Mesendoderm (in vitro differentiated cells): Measurements from ENCODE around the gene UGT1A9.
A peak's percentile ranks its signal among the peaks of the same experiment; 100 is the strongest.
"Not testable (repeated sequence)": the region's sequence is repeated elsewhere in the genome, so short reads cannot be mapped to it uniquely, and the experiment has no call there.

ENCODE experiments used
- DNase-seq: peaks from one replicate; pipeline ENCODE4 v3.0.0; 2013
- H2AK5ac ChIP-seq: 2 replicates; pipeline ENCODE4 v1.6.1; 2013; ENCODE audit warnings: low read length, inconsistent platforms
- H2BK120ac ChIP-seq: 2 replicates; pipeline ENCODE4 v1.6.1; 2013; ENCODE audit warnings: low read depth, mild to moderate bottlenecking, low read length, moderate library complexity, mixed read lengths
- H2BK15ac ChIP-seq: replicated peaks from 2 replicates; pipeline ENCODE4 v1.6.1; 2013; ENCODE audit warnings: low read depth, mild to moderate bottlenecking, moderate library complexity
- H2BK5ac ChIP-seq: 2 replicates; pipeline ENCODE4 v1.6.1; 2013; ENCODE audit warnings: low read length, inconsistent platforms
- H3K18ac ChIP-seq: 2 replicates; pipeline ENCODE4 v1.6.1; 2013; ENCODE audit warnings: mild to moderate bottlenecking, low read length, mixed read lengths
- H3K23ac ChIP-seq: one replicate; pipeline ENCODE4 v1.6.1; 2013; ENCODE audit warnings: low read length
- H3K27ac ChIP-seq: 2 replicates; pipeline ENCODE4 v1.5.1; 2013; ENCODE audit warnings: low read depth, mild to moderate bottlenecking, inconsistent platforms, low read length, moderate library complexity
- H3K27me3 ChIP-seq: 2 replicates; pipeline ENCODE4 v1.6.1; 2013; ENCODE audit warnings: low read length, control low read depth, mild to moderate bottlenecking, inconsistent platforms; ENCODE audit not compliant: insufficient read depth, poor library complexity
- H3K36me3 ChIP-seq: 2 replicates; pipeline ENCODE4 v1.6.1; 2013; ENCODE audit warnings: low read length, inconsistent platforms; ENCODE audit not compliant: control insufficient read depth, insufficient read depth
- H3K4ac ChIP-seq: one replicate; pipeline ENCODE4 v1.6.1; 2013; ENCODE audit warnings: low read depth, mild to moderate bottlenecking, low read length, moderate library complexity
- H3K4me1 ChIP-seq: 2 replicates; pipeline ENCODE4 v1.6.1; 2013; ENCODE audit warnings: low read depth, low read length, inconsistent platforms; ENCODE audit not compliant: control insufficient read depth
- H3K4me2 ChIP-seq: 2 replicates; pipeline ENCODE4 v1.6.1; 2013; ENCODE audit warnings: low read length
- H3K4me3 ChIP-seq: 2 replicates; pipeline ENCODE4 v1.5.1; 2013; ENCODE audit warnings: mild to moderate bottlenecking, low read length
- H3K56ac ChIP-seq: one replicate; pipeline ENCODE4 v1.6.1; 2013; ENCODE audit warnings: low read length
- H3K79me1 ChIP-seq: 2 replicates; pipeline ENCODE4 v1.6.1; 2013; ENCODE audit warnings: low read length, inconsistent platforms
- H3K79me2 ChIP-seq: 2 replicates; pipeline ENCODE4 v1.6.1; 2013; ENCODE audit warnings: mild to moderate bottlenecking, low read length; ENCODE audit not compliant: control insufficient read depth, insufficient read depth
- H3K9ac ChIP-seq: 2 replicates; pipeline ENCODE4 v1.6.1; 2013; ENCODE audit warnings: low read length, inconsistent platforms
- H4K5ac ChIP-seq: one replicate; pipeline ENCODE4 v1.6.1; 2013; ENCODE audit warnings: low read length
- H4K8ac ChIP-seq: one replicate; pipeline ENCODE4 v1.6.1; 2013; ENCODE audit warnings: low read depth, mild to moderate bottlenecking, control low read depth, low read length, moderate library complexity
- WGBS: extraction: QIAGEN DNeasy Blood & Tissue Kit; methylation state at CpG from one replicate; pipeline ENCODE4 v1.1.7; 2013; ENCODE audit warnings: low lambda C conversion rate, missing lambda C conversion rate; ENCODE audit not compliant: insufficient coverage; ENCODE audit errors: extremely low coverage; 5-methylcytosine and 5-hydroxymethylcytosine counted together

The UGT1A9 gene

GRCh38 chr2:233740870-233741269 lies 69.2 kb downstream of the UGT1A9 start:
- H3K79me1 ChIP-seq, result no peaks in the 10 kb centered on the region
- no peaks in the 10 kb centered on the region for H3K36me3 ChIP-seq
- H3K4me1 ChIP-seq, result no peaks in the 10 kb centered on the region
- no peak overlapping the region for H4K8ac ChIP-seq
- no peak overlapping the region for H2BK120ac ChIP-seq
- no peak overlapping the region for H2BK5ac ChIP-seq
- H3K18ac ChIP-seq, result no peak overlapping the region
- no peaks in the 10 kb centered on the region for H3K79me2 ChIP-seq
- no peak overlapping the region for H3K9ac ChIP-seq
- no CpG with 5 or more reads among the region's 2 CpGs for WGBS
- H3K27ac ChIP-seq, result no peak overlapping the region
- no peaks in the 10 kb centered on the region for H3K27me3 ChIP-seq
- H3K56ac ChIP-seq, result no peak overlapping the region
- H3K4me2 ChIP-seq, result no peak overlapping the region
- H2BK15ac ChIP-seq, result no peak overlapping the region
- no peak overlapping the region for H2AK5ac ChIP-seq
- no peak overlapping the region for H3K4ac ChIP-seq
- no peak overlapping the region for H4K5ac ChIP-seq
- no peak overlapping the region for H3K4me3 ChIP-seq
- DNase-seq, result no peak
- H3K23ac ChIP-seq, result no peak overlapping the region

GRCh38 chr2:233743464-233744259 lies 72.0 kb downstream of the UGT1A9 start:
- Histone ChIP-seq H3K4me1 (no peaks in the 10 kb centered on the region), H2BK5ac (no peak overlapping the region), H3K36me3 (no peaks in the 10 kb centered on the region), H4K8ac (no peak overlapping the region), H3K27ac (no peak overlapping the region), H3K79me2 (no peaks in the 10 kb centered on the region), H3K4ac (no peak overlapping the region), H2BK15ac (no peak overlapping the region), H3K9ac (no peak overlapping the region), H3K23ac (no peak overlapping the region), H3K4me2 (no peak overlapping the region), H3K18ac (no peak overlapping the region), H2BK120ac (no peak overlapping the region), H3K27me3 (no peaks in the 10 kb centered on the region), H2AK5ac (no peak overlapping the region), H3K79me1 (no peaks in the 10 kb centered on the region), H3K56ac (no peak overlapping the region), H3K4me3 (no peak overlapping the region), H4K5ac (no peak overlapping the region)
- no CpG with 5 or more reads among the region's 46 CpGs for WGBS
- DNase-seq, result no peak

GRCh38 chr2:233745073-233745755 lies 73.5 kb downstream of the UGT1A9 start:
- H3K79me1 ChIP-seq, result no peaks in the 10 kb centered on the region
- no peak overlapping the region for H4K5ac ChIP-seq
- H3K36me3 ChIP-seq, result no peaks in the 10 kb centered on the region
- no peak overlapping the region for H2AK5ac ChIP-seq
- no peaks in the 10 kb centered on the region for H3K79me2 ChIP-seq
- H4K8ac ChIP-seq, result no peak overlapping the region
- H3K4me1 ChIP-seq, result no peaks in the 10 kb centered on the region
- DNase-seq, result no peak
- WGBS, result no CpG with 5 or more reads among the region's 5 CpGs
- H3K27ac ChIP-seq, result no peak overlapping the region
- H3K56ac ChIP-seq, result no peak overlapping the region
- H3K4ac ChIP-seq, result no peak overlapping the region
- no peak overlapping the region for H3K4me2 ChIP-seq
- H3K4me3 ChIP-seq, result no peak overlapping the region
- no peak overlapping the region for H3K23ac ChIP-seq
- H2BK5ac ChIP-seq, result no peak overlapping the region
- no peak overlapping the region for H2BK15ac ChIP-seq
- no peak overlapping the region for H3K18ac ChIP-seq
- H3K27me3 ChIP-seq, result no peaks in the 10 kb centered on the region
- no peak overlapping the region for H3K9ac ChIP-seq
- no peak overlapping the region for H2BK120ac ChIP-seq

- not testable (repeated sequence) for H3K36me3 ChIP-seq, H3K23ac ChIP-seq, DNase-seq, H3K27ac ChIP-seq, H4K5ac ChIP-seq, H3K4me1 ChIP-seq, H3K79me1 ChIP-seq, H2BK15ac ChIP-seq, H3K18ac ChIP-seq, H3K79me2 ChIP-seq, H3K9ac ChIP-seq, H3K56ac ChIP-seq, H2AK5ac ChIP-seq, H4K8ac ChIP-seq, H3K4me3 ChIP-seq, H2BK5ac ChIP-seq, H3K4me2 ChIP-seq, H3K27me3 ChIP-seq, H3K4ac ChIP-seq, H2BK120ac ChIP-seq
- WGBS, result no CpG with 5 or more reads among the region's 2 CpGs
Measured at GRCh38 chr2:233745838-233746237, 74.1 kb downstream of the UGT1A9 start.

- Histone ChIP-seq H3K79me2 (no peaks in the 10 kb centered on the region), H3K4ac (no peak overlapping the region), H3K56ac (no peak overlapping the region), H3K4me3 (no peak overlapping the region), H3K4me2 (no peak overlapping the region), H2BK5ac (no peak overlapping the region), H2AK5ac (no peak overlapping the region), H4K8ac (no peak overlapping the region), H3K4me1 (no peaks in the 10 kb centered on the region), H2BK15ac (no peak overlapping the region), H3K27me3 (no peaks in the 10 kb centered on the region), H3K9ac (no peak overlapping the region), H2BK120ac (no peak overlapping the region), H3K23ac (no peak overlapping the region), H3K18ac (no peak overlapping the region), H3K27ac (no peak overlapping the region), H4K5ac (no peak overlapping the region), H3K36me3 (no peaks in the 10 kb centered on the region), H3K79me1 (no peaks in the 10 kb centered on the region)
- DNase-seq, result peak; percentile 11
- WGBS, result no CpG with 5 or more reads among the region's 10 CpGs
Measured at GRCh38 chr2:233746475-233747282, 75.0 kb downstream of the UGT1A9 start.
